Lower lobe of right lung (tissue), 2 donors: Measurements from ENCODE around the gene CCDC71L. TPM values are rescaled to one million over a fixed set of nuclear protein-coding genes. Genes with fewer than 3 reads are reported as not detected.
"Not testable (repeated sequence)": the region's sequence is repeated elsewhere in the genome, so short reads cannot be mapped to it uniquely, and the experiment has no call there.

Experiments
- ATAC-seq, 2 donors: fragments of 200-7000 bp; cut with Tn5 transposase; one replicate each; pipeline ENCODE4 v1.9.1; 2020 to 2022; ENCODE audit warnings: mild to moderate bottlenecking in 2 of 2, moderate library complexity in 2 of 2
- DNase-seq: peaks from one replicate; pipeline ENCODE4 v3.0.0-alpha.2; 2020
- H3K27ac ChIP-seq: fragments of 200-600 bp; one replicate; pipeline ENCODE4 v1.8.0; 2022
- H3K27me3 ChIP-seq: fragments of 200-600 bp; one replicate; pipeline ENCODE4 v1.8.0; 2022; ENCODE audit warnings: low read depth
- H3K36me3 ChIP-seq: fragments of 200-600 bp; one replicate; pipeline ENCODE4 v1.8.0; 2022; ENCODE audit warnings: mild to moderate bottlenecking
- H3K4me1 ChIP-seq: fragments of 200-600 bp; one replicate; pipeline ENCODE4 v1.8.0; 2022
- H3K4me3 ChIP-seq: fragments of 200-600 bp; one replicate; pipeline ENCODE4 v1.8.0; 2022; ENCODE audit warnings: mild to moderate bottlenecking
- H3K9me3 ChIP-seq: fragments of 200-600 bp; one replicate; pipeline ENCODE4 v1.8.0; 2022
- intact Hi-C: fragments of 100-400 bp; cut with DNase I; formaldehyde crosslinking; loops from one replicate; pipeline ENCODE4 v1.11.0; 2022
- total RNA-seq: library from RNA; stranded (reverse); fragmentation: NEBNext Ultra II Directional; extraction: Animal tissue kit (Norgen Biotek cat#: 25700); gene quantifications from one replicate; pipeline ENCODE4 v1.2.1, GENCODE V29; 2021
- TF ChIP-seq, protein P1 (sequence below): fragments of 200-600 bp; IDR thresholded peaks from one replicate; pipeline ENCODE4 v1.8.0; 2022; ENCODE audit warnings: antibody characterized with exemption, mild to moderate bottlenecking
- donor health status: DM: no; HTN: yes; CAD: no; lungs with severe emphysema.

Gene CCDC71L
- total RNA-seq, 1 donor from 2014 or later, result 24.1 TPM

DNA sequence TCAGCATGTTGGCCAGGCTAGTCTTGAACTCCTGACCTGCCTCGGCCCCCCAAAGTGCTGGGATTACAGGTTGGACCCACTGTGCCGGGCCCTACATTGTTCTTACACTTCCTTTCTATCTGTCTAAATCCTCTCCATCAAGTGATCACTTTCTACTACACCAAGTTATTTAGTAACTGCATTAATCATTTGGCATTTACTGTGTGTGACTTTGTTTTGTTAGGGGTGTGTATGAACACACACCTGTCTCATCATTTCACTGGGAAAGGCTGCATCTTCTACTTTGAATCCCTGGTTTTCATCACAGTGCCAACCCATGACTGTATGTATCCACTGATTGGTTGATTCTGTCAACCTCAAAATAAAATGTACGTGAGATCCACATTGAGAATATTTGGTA is 23.0 kb upstream of the CCDC71L start:
- Histone ChIP-seq H3K27ac (no peak overlapping the region), H3K27me3 (no peaks in the 10 kb centered on the region), H3K4me1 (peaks cover 7% of the 10 kb centered on the region), H3K36me3 (no peaks in the 10 kb centered on the region), H3K9me3 (no peaks in the 10 kb centered on the region), H3K4me3 (no peak overlapping the region)
- TF ChIP-seq, protein P1, sequence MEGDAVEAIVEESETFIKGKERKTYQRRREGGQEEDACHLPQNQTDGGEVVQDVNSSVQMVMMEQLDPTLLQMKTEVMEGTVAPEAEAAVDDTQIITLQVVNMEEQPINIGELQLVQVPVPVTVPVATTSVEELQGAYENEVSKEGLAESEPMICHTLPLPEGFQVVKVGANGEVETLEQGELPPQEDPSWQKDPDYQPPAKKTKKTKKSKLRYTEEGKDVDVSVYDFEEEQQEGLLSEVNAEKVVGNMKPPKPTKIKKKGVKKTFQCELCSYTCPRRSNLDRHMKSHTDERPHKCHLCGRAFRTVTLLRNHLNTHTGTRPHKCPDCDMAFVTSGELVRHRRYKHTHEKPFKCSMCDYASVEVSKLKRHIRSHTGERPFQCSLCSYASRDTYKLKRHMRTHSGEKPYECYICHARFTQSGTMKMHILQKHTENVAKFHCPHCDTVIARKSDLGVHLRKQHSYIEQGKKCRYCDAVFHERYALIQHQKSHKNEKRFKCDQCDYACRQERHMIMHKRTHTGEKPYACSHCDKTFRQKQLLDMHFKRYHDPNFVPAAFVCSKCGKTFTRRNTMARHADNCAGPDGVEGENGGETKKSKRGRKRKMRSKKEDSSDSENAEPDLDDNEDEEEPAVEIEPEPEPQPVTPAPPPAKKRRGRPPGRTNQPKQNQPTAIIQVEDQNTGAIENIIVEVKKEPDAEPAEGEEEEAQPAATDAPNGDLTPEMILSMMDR, result no peak
- DNase-seq (no peak), ATAC-seq (no peak)
- intact Hi-C loops, result no loop called here

- TF ChIP-seq, protein P1, result no peak
- H3K36me3 ChIP-seq, result no peaks in the 10 kb centered on the region
- intact Hi-C loops, result no loop called here
- H3K9me3 ChIP-seq, result no peaks in the 10 kb centered on the region
- H3K4me3 ChIP-seq, result no peak overlapping the region
- no peak for ATAC-seq
- no peak overlapping the region for H3K27ac ChIP-seq
- no peak for DNase-seq
- H3K27me3 ChIP-seq, result no peaks in the 10 kb centered on the region
- peaks cover 9% of the 10 kb centered on the region for H3K4me1 ChIP-seq
Observed at GRCh38 chr7:106681815-106682495, 21.0 kb upstream of the CCDC71L start.

- Histone ChIP-seq H3K36me3 (no peaks in the 10 kb centered on the region), H3K9me3 (no peaks in the 10 kb centered on the region), H3K27me3 (no peaks in the 10 kb centered on the region), H3K4me1 (peaks cover 9% of the 10 kb centered on the region), H3K4me3 (no peak overlapping the region), H3K27ac (no peak overlapping the region)
- no peak for DNase-seq
- TF ChIP-seq, protein P1, result no peak
- ATAC-seq, result peak; percentile 78 to 84
- intact Hi-C loops, result no loop called here
Observed at GRCh38 chr7:106679153-106679931, 18.4 kb upstream of the CCDC71L start.

- DNase-seq (no peak), ATAC-seq (no peak)
- Histone ChIP-seq H3K27ac (no peak overlapping the region), H3K4me3 (no peak overlapping the region), H3K36me3 (no peaks in the 10 kb centered on the region), H3K4me1 (peaks cover 9% of the 10 kb centered on the region), H3K27me3 (no peaks in the 10 kb centered on the region), H3K9me3 (no peaks in the 10 kb centered on the region)
- TF ChIP-seq, protein P1, result no peak
- intact Hi-C loops, result no loop called here
Observed at GRCh38 chr7:106678795-106679152, 17.8 kb upstream of the CCDC71L start.

GRCh38 chr7:106676506-106676905 is 15.5 kb upstream of the CCDC71L start:
- H3K4me3 ChIP-seq, ATAC-seq, H3K36me3 ChIP-seq, H3K9me3 ChIP-seq, H3K27me3 ChIP-seq, H3K4me1 ChIP-seq, H3K27ac ChIP-seq, DNase-seq, intact Hi-C loops: not testable (repeated sequence)

DNA sequence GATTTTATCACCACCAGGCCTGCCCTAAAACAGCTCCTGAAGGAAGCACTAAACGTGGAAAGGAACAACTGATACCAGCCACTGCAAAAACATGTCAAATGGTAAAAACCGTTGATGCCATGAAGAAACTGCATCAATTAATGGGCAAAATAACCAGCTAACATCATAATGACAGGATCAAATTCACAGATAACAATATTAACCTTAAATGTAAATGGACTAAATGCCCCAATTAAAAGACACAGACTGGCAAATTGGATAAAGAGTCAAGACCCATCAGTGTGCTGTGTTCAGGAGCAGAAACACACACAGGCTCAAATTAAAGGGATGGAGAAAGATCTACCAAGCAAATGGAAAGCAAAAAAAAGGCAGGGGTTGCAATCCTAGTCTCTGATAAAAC is 12.7 kb upstream of the CCDC71L start:
- H3K4me1 ChIP-seq, H3K27me3 ChIP-seq, H3K4me3 ChIP-seq, DNase-seq, ATAC-seq, H3K36me3 ChIP-seq, H3K9me3 ChIP-seq, intact Hi-C loops, H3K27ac ChIP-seq: not testable (repeated sequence)

- H3K36me3 ChIP-seq, ATAC-seq, H3K4me1 ChIP-seq, H3K9me3 ChIP-seq, H3K27ac ChIP-seq, intact Hi-C loops, H3K4me3 ChIP-seq, DNase-seq, H3K27me3 ChIP-seq: not testable (repeated sequence)
Observed at GRCh38 chr7:106671930-106672329, 11.0 kb upstream of the CCDC71L start.
